ENCODE measurements around the gene ZDHHC4.
"Not testable (repeated sequence)": the region's sequence is repeated elsewhere in the genome, so short reads cannot be mapped to it uniquely, and the experiment has no call there.

ZDHHC4 gene

DNA sequence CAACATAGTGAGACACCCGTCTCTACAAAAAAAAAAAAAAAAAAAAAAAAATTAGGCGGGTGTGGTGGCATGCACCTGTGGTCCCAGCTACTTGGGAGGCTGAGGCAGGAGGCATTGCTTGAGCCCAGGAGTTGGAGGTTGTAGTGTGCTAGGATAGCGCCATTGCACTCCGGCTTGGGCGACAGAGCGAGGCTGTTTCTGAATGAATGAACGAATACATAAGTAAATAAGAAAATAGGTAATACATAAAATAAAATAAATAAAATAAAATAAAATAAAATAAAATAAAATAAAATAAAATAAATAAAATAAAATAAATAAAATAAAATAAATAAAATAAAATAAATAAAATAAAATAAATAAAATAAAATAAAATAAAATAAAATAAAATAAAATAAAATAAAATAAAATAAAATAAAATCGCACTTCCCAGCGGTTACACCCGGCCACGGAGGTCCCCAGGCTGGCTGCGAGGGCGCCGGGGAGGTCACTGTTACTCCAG lies 336 bp upstream of the ZDHHC4 start:
- H3K9me3 Mint-ChIP-seq; H3K27me3 Mint-ChIP-seq (ENCODE audit: low read depth): not testable (repeated sequence)
- Mint-ChIP-seq H3K4me1 (ENCODE audit: low read depth) (peaks cover 11% of the 10 kb centered on the region), H3K4me3 (peak overlapping the region; percentile 81), H3K36me3 (ENCODE audit: low read depth) (peaks cover 12% of the 10 kb centered on the region), H3K27ac (peak overlapping the region; percentile 79)

DNA sequence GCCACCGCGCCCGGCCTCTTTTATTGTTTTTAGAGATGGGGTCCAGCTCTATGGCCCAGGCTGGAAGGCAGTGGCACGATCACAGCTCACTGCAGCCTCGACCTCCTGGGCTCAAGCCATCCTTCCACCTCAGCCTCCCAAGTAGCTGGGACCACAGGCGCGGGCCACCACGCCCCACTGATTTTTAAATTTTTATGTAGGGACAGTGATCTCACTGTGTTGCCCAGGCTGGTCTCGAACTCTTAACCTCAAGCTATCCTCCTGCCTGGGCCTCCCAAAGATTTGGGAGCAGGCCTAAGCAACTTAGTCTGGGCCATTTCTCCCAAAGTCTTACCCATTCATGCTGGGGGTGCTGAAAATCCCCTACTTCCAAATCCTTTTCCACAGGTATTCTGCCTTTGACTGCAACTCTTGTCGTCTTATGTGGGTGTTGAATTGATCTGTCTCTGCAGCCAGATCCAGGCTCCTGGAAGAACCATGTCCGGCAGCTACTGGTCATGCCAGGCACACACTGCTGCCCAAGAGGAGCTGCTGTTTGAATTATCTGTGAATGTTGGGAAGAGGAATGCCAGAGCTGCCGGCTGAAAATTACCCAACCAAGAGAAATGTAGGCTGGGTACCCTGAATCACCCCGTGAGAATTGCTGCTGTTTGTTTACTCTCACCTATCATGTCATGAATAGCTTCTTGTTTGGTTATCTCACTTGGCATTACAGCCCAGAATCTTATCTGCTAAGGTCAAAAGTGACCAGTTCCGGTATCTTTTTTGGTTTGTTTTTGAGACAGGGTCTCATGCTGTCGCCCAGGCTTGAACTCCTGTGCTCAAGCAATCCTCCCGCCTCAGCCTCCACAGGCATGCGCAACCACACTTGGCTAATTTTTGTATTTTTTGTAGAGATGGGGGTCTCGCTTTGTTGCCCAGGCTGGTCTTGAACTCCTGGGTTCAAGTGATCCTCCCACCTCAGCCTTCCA lies 1.1 kb downstream of the ZDHHC4 start:
- H3K4me3 Mint-ChIP-seq: peak overlapping the region; percentile 86
- H3K36me3 Mint-ChIP-seq (ENCODE audit: low read depth): peaks cover 20% of the 10 kb centered on the region
- no peaks in the 10 kb centered on the region for H3K27me3 Mint-ChIP-seq (ENCODE audit: low read depth)
- H3K9me3 Mint-ChIP-seq: no peaks in the 10 kb centered on the region
- peak overlapping the region; percentile 90 for H3K27ac Mint-ChIP-seq
- peaks cover 13% of the 10 kb centered on the region for H3K4me1 Mint-ChIP-seq (ENCODE audit: low read depth)

DNA sequence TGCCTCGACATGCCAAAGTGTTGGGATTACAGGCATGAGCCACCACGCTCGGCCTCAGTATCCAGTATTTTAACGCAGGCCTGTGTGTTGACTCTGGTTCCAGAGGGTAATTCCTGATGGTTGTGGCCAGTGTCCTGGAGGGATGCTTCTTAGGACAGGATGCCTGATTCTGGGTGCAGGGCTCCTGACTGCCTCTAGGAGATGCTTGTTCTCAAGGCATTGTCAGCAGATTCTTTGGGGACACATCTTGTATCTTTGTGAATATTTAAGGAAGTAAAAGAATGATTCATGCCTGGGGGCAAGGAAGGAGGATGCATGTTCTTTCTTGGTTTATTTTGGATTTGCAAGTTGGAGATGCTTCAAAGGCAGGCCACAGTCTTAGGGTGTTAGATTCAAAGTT lies 2.2 kb downstream of the ZDHHC4 start:
- Mint-ChIP-seq H3K27ac (no peak overlapping the region), H3K4me3 (no peak overlapping the region), H3K27me3 (ENCODE audit: low read depth) (no peaks in the 10 kb centered on the region), H3K36me3 (ENCODE audit: low read depth) (peaks cover 22% of the 10 kb centered on the region), H3K9me3 (no peaks in the 10 kb centered on the region), H3K4me1 (ENCODE audit: low read depth) (peaks cover 13% of the 10 kb centered on the region)

DNA sequence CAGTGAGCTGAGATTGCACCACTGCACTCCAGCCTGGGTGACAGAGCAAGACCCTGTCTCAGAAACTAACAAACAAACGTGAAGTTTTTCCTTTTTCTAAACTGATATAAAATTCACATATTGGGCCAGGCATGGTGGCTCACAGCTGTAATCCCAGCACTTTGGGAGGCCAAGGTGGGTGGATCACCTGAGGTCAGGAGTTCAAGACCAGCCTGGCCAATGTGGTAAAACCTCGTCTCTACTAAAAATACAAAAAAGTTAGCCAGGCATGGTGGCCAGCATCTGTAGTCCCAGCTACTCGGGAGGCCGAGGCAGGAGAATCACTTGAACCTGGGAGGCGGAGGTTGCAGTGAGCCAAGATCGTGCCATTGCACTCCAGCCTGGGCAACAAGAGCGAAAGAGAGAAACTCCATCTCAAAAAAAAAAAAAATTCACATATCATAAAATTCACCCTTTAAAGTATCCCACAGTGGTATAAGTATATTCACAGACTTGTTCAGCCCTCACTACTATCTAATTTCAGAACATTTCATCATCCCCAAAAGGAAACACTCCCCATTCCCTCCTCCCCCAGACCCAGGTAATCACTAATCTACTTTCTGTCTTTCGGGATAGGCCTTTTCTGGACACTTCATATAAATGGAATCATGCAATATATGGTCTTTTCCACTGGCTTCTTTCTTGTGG lies 8.6 kb downstream of the ZDHHC4 start:
- H3K27ac Mint-ChIP-seq; H3K4me3 Mint-ChIP-seq; H3K9me3 Mint-ChIP-seq; H3K27me3 Mint-ChIP-seq (ENCODE audit: low read depth): not testable (repeated sequence)
- H3K36me3 Mint-ChIP-seq (ENCODE audit: low read depth): peaks cover 45% of the 10 kb centered on the region
- H3K4me1 Mint-ChIP-seq (ENCODE audit: low read depth): peaks cover 12% of the 10 kb centered on the region

DNA sequence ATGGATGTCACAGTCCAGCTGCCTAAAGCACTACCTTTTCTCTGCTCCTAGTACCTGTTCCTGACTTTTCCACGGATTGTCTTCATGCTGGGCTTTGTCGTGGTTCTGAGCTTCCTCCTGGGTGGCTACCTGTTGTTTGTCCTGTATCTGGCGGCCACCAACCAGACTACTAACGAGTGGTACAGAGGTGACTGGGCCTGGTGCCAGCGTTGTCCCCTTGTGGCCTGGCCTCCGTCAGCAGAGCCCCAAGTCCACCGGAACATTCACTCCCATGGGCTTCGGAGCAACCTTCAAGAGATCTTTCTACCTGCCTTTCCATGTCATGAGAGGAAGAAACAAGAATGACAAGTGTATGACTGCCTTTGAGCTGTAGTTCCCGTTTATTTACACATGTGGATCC lies 11.3 kb downstream of the ZDHHC4 start:
- H3K4me3 Mint-ChIP-seq: peak overlapping the region; percentile 52
- no peaks in the 10 kb centered on the region for H3K27me3 Mint-ChIP-seq (ENCODE audit: low read depth)

DNA sequence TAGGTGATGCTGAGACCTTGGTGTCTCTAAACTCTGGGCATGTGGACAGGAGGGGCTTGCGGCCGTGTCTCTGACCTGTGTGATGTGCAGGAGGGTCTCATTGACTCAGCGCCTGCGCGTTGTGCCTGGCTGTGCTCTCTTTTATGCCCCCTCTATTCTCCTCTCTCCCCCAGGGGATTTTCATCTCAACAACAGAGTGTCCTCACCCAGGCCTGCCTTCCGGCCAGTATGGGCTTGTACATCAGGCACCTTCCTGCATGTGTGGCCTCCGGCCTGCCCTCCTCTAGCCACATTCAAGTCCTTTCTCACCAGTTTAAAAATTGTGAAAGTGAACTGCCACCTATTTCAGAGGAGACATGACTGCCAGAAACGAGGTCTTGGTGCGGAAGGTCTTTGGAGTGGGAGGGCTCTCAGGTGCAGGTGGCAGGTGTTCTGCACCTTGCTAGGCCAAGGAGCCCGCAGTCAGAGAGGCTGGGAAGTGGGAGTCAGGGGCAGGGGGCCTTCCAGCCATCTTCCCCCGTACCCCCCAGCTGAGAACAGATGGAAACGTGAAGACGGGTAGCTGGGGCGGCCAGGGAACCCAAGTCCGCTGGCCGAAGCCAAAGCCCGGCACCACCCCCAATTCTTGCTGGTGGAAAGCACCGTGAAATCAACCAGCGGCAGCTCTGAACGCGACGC lies 12.0 kb downstream of the ZDHHC4 start:
- no peaks in the 10 kb centered on the region for H3K27me3 Mint-ChIP-seq (ENCODE audit: low read depth)
- peaks cover 10% of the 10 kb centered on the region for H3K4me1 Mint-ChIP-seq (ENCODE audit: low read depth)
- peak overlapping the region; percentile 68 for H3K4me3 Mint-ChIP-seq
- peaks cover 36% of the 10 kb centered on the region for H3K36me3 Mint-ChIP-seq (ENCODE audit: low read depth)
- H3K9me3 Mint-ChIP-seq: no peaks in the 10 kb centered on the region
- peak overlapping the region; percentile 63 for H3K27ac Mint-ChIP-seq

More for the DNA sequence above, 11.3 kb downstream of the ZDHHC4 start:
- H3K4me1 Mint-ChIP-seq (ENCODE audit: low read depth): peaks cover 10% of the 10 kb centered on the region
- peak overlapping the region; percentile 64 for H3K27ac Mint-ChIP-seq
- no peaks in the 10 kb centered on the region for H3K9me3 Mint-ChIP-seq
- H3K36me3 Mint-ChIP-seq (ENCODE audit: low read depth): peaks cover 36% of the 10 kb centered on the region

DNA sequence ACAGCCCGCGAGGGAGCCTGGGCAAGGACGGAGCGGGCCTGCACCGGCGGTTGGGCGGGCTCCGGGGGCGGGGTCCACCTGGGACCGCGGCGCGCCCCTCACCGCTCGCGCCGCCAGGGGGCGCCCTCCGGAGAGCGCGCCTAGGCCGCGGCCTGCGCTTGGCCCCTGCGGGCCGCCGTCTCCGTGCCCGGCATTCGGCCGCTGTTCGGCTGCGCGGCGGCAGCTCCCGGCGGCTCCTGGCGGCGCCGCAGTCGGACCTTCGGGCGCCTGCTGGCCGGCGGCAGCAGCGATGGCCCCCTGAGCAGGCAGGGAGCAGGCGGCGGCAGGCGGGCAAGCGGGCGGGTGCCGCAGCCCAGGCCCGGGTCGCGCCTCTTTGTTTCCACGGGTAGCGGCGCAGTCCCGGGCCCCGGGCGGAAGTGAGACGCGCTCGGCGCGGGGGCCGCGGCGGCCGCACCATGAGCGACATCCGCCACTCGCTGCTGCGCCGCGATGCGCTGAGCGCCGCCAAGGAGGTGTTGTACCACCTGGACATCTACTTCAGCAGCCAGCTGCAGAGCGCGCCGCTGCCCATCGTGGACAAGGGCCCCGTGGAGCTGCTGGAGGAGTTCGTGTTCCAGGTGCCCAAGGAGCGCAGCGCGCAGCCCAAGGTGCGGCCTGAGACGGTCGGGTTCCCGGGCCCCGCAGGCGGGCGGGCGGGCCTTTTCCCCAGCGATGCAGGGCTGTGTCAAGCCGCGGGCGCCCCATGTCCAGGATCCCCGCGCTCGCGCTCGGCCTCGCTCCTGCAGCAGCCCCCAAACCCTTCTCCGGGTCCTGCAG lies 12.8 kb downstream of the ZDHHC4 start, which contains the start of gene INTS15:
Gene INTS15, plus strand, starts transcription at position 193 of the 816 bp plus-strand sequence. Its CDS starts 263 bp downstream, at position 456.
- no peaks in the 10 kb centered on the region for H3K9me3 Mint-ChIP-seq
- H3K4me1 Mint-ChIP-seq (ENCODE audit: low read depth): peaks cover 10% of the 10 kb centered on the region
- peak within 1 kb of the TSS; percentile 84 for H3K27ac Mint-ChIP-seq
- H3K27me3 Mint-ChIP-seq (ENCODE audit: low read depth): no peaks in the 10 kb centered on the region
- peaks cover 32% of the 10 kb centered on the region for H3K36me3 Mint-ChIP-seq (ENCODE audit: low read depth)
- H3K4me3 Mint-ChIP-seq: peak within 1 kb of the TSS; percentile 89

DNA sequence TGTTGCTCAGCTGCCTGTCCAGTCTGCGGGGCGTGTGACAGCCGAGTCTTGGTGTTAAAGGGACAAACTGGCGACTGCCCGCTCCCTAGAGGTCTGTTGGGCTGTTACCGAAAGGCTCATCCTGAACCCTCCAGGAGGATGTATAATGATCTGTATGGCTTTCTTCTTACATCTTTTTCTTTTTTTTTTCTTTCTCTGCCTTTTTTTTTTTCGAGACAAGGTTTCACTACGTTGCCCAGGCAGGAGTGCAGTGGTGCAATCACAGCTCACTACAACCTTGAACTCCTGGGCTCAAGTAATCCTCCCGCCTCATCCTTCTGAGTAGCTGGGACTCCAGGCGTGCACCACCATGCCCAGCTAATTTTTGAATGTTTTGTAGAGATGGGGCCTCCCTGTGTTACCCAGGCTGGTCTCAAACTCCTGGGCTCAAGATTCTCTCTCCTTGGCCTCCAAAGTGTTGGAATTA lies 13.4 kb downstream of the ZDHHC4 start:
- Mint-ChIP-seq H3K27me3 (ENCODE audit: low read depth) (no peaks in the 10 kb centered on the region), H3K4me1 (ENCODE audit: low read depth) (peaks cover 10% of the 10 kb centered on the region), H3K36me3 (ENCODE audit: low read depth) (peaks cover 30% of the 10 kb centered on the region), H3K4me3 (peak overlapping the region; percentile 89), H3K27ac (peak overlapping the region; percentile 84), H3K9me3 (no peaks in the 10 kb centered on the region)

DNA sequence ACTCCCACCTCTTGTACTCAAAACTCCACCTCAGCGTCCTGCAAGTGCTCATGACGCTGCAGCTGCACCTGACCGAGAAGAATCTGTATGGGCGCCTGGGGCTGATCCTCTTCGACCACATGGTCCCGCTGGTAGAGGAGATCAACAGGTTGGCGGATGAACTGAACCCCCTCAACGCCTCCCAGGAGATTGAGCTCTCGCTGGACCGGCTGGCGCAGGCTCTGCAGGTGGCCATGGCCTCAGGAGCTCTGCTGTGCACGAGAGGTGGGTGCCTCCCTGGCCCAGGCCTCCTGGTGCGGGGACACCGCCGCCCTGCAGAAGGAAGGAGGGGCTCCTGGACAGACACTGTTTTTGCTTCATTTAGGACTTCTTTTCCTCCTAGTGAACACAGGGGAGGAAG lies 22.8 kb downstream of the ZDHHC4 start:
- no peaks in the 10 kb centered on the region for H3K27me3 Mint-ChIP-seq (ENCODE audit: low read depth)
- H3K4me1 Mint-ChIP-seq (ENCODE audit: low read depth): no peaks in the 10 kb centered on the region
- no peak overlapping the region for H3K27ac Mint-ChIP-seq
- H3K4me3 Mint-ChIP-seq: no peak overlapping the region
- peaks cover 34% of the 10 kb centered on the region for H3K36me3 Mint-ChIP-seq (ENCODE audit: low read depth)
- H3K9me3 Mint-ChIP-seq: no peaks in the 10 kb centered on the region

DNA sequence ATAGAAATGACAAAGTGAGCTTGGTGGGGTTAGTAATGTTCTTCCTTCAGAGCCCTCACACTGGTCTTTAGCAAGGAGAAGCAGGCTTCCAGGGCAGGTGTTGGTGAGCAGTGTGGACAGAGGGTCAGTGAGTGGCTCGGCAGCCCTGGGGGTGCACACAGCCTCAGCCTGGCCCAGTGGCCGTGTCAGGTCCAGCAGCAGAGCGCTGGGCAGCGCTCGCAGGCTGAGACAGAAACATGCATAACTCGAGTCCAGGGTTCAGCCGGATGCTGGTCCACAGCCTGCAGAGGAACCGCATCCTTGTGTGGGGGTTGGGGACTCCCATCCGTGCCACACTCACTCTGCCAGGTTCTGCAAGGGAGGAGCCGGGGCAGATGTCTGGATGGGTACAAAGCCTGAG lies 27.2 kb downstream of the ZDHHC4 start:
- Mint-ChIP-seq H3K27ac (no peak overlapping the region), H3K9me3 (no peaks in the 10 kb centered on the region), H3K36me3 (ENCODE audit: low read depth) (peaks cover 21% of the 10 kb centered on the region)

DNA sequence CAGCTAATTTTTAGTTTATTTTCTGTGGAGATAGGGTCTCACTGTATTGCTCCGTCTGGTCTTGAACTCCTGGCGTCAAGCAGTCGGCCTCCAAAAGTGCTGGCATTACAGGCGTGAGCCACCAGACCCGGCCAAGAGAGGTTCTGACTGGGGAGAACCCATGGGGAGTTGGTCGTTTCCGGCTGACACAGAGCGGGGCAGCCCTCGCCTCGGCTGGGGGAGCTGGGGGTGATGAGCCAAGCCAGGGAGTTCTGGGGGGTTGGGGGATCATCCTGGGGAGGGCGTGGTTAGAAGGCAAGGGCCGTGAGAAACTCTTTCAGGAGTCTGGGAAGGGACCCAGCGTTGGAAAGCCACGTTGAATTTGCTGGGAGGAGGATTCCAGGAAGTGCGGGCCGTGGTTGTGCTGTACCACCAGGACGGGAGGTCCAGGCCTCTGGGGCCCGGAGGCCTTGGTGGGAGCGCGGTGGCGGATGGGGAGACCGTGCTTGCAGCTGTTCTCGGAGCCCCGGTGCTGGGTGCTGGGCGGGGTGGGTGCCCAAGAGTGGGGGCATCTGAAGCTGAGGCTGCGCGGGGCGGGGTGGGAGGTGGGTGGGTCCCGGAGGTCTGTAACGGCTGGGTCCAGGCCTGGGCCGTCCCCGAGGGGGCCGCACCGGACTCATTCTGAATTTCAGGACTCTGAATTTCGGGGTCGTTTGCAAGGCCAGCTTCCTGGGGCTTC lies 29.8 kb downstream of the ZDHHC4 start:
- Mint-ChIP-seq H3K4me3 (no peak overlapping the region), H3K27me3 (ENCODE audit: low read depth) (no peaks in the 10 kb centered on the region), H3K9me3 (no peaks in the 10 kb centered on the region), H3K36me3 (ENCODE audit: low read depth) (peaks cover 15% of the 10 kb centered on the region), H3K27ac (no peak overlapping the region), H3K4me1 (ENCODE audit: low read depth) (no peaks in the 10 kb centered on the region)

More for the DNA sequence above, 27.2 kb downstream of the ZDHHC4 start:
- no peaks in the 10 kb centered on the region for H3K4me1 Mint-ChIP-seq (ENCODE audit: low read depth)
- H3K4me3 Mint-ChIP-seq: no peak overlapping the region
- H3K27me3 Mint-ChIP-seq (ENCODE audit: low read depth): no peaks in the 10 kb centered on the region

DNA sequence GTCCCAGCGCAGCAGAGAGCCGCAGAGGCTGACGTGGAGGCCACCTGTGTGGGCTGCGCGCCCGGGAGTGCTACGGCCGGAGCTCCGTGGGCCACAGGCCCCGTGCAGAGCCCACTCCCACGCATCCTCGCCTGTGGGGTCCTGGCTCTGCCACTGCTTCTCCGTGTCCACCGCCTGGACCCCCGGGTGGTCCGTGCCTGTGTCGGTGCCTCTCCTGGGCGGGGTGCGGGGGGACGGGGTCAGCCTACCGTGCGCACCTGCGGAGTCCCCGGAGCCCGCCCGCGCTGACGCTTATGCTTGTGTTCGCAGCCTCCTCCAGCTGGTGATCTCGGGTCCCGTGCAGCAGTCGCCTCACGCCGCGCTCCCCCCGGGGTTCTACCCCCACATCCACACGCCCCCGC lies 30.4 kb downstream of the ZDHHC4 start:
- Mint-ChIP-seq H3K9me3 (no peaks in the 10 kb centered on the region), H3K4me3 (no peak overlapping the region), H3K27ac (no peak overlapping the region), H3K36me3 (ENCODE audit: low read depth) (peaks cover 10% of the 10 kb centered on the region), H3K4me1 (ENCODE audit: low read depth) (no peaks in the 10 kb centered on the region), H3K27me3 (ENCODE audit: low read depth) (peaks cover 2% of the 10 kb centered on the region)

DNA sequence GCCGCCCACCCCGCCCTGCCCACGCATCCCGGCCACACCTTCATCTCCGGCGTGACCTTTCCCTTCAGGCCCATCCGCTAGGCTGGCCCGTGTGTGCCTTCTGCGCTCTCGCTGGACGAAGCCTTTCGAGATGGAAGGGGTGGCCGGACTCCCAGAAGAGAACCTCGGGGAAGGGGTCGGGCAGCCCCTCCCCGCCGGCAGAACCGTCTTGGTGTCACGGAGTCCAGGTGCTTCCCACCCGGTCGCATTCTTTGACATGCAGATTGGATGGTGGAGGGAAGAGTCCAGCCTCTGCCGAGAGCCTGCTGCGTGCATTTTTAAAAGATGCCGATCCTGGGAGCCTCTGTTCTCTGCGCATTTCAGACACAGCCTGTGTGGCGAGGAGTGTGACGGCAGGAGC lies 30.8 kb downstream of the ZDHHC4 start:
- H3K4me1 Mint-ChIP-seq (ENCODE audit: low read depth): no peaks in the 10 kb centered on the region
- peaks cover 10% of the 10 kb centered on the region for H3K36me3 Mint-ChIP-seq (ENCODE audit: low read depth)
- peaks cover 6% of the 10 kb centered on the region for H3K27me3 Mint-ChIP-seq (ENCODE audit: low read depth)
- H3K27ac Mint-ChIP-seq: no peak overlapping the region
- H3K9me3 Mint-ChIP-seq: no peaks in the 10 kb centered on the region
- H3K4me3 Mint-ChIP-seq: no peak overlapping the region
